GM23338 (cell line): ENCODE data around the gene TMEM201. TPM values are rescaled to one million over a fixed set of nuclear protein-coding genes. Genes with fewer than 3 reads are reported as not detected.

Experiments
- ATAC-seq: fragments of 200-7000 bp; cut with Tn5 transposase; 3 replicates; pipeline ENCODE4 v1.9.1; 2020
- DNase-seq: peaks from one replicate; pipeline ENCODE4 v3.0.0-alpha.2; 2015; ENCODE audit warnings: low spot score
- H2AFZ ChIP-seq: fragments of 200-600 bp; sonication (generic); 2 replicates; pipeline ENCODE4 v1.8.0; 2016; ENCODE audit warnings: antibody characterized with exemption, mild to moderate bottlenecking, moderate library complexity
- H3F3A ChIP-seq: fragments of 200-600 bp; sonication (generic); replicated peaks from 2 replicates; pipeline ENCODE4 v1.8.0; 2017; ENCODE audit warnings: antibody characterized with exemption, mixed run types, low read depth
- H3K27ac ChIP-seq: fragments of 200-600 bp; sonication (generic); 2 replicates; pipeline ENCODE4 v1.6.1; 2016; ENCODE audit warnings: low read depth
- H3K27me3 ChIP-seq: fragments of 200-600 bp; sonication (generic); 2 replicates; pipeline ENCODE4 v1.8.0; 2016; ENCODE audit warnings: mild to moderate bottlenecking, mixed run types, moderate library complexity; ENCODE audit not compliant: insufficient read depth
- H3K36me3 ChIP-seq: fragments of 200-600 bp; sonication (generic); 2 replicates; pipeline ENCODE4 v1.8.0; 2016; ENCODE audit warnings: mild to moderate bottlenecking; ENCODE audit not compliant: insufficient read depth
- H3K4me1 ChIP-seq: fragments of 200-600 bp; sonication (generic); 2 replicates; pipeline ENCODE4 v1.8.0; 2016; ENCODE audit warnings: mild to moderate bottlenecking, moderate library complexity; ENCODE audit not compliant: insufficient read depth
- H3K4me2 ChIP-seq: fragments of 200-600 bp; sonication (generic); 2 replicates; pipeline ENCODE4 v1.7.1; 2017; ENCODE audit warnings: mixed run types
- H3K4me3 ChIP-seq: fragments of 200-600 bp; sonication (generic); 2 replicates; pipeline ENCODE4 v1.6.1; 2016; ENCODE audit warnings: mixed run types
- H3K79me2 ChIP-seq: fragments of 200-600 bp; sonication (generic); replicated peaks from 2 replicates; pipeline ENCODE4 v1.8.0; 2017; ENCODE audit warnings: mild to moderate bottlenecking; ENCODE audit not compliant: insufficient read depth
- H3K9me2 ChIP-seq: fragments of 200-600 bp; sonication (generic); 2 replicates; pipeline ENCODE4 v1.8.0; 2017; ENCODE audit not compliant: insufficient read depth
- H4K20me1 ChIP-seq: fragments of 200-600 bp; sonication (generic); replicated peaks from 2 replicates; pipeline ENCODE4 v1.8.0; 2017; ENCODE audit warnings: mild to moderate bottlenecking; ENCODE audit not compliant: insufficient read depth
- H3K27ac Mint-ChIP-seq: 2 replicates; pipeline ENCODE4 v1.8.0; 2020; ENCODE audit warnings: inconsistent platforms, mild to moderate bottlenecking, moderate library complexity, mixed read lengths
- H3K27me3 Mint-ChIP-seq: 3 replicates; pipeline ENCODE4 v1.8.0; 2022; ENCODE audit warnings: low read depth, mild to moderate bottlenecking, moderate library complexity, mixed read lengths, inconsistent platforms; ENCODE audit not compliant: insufficient read depth, poor library complexity
- H3K36me3 Mint-ChIP-seq: 3 replicates; pipeline ENCODE4 v1.8.0; 2021; ENCODE audit warnings: low read depth, mild to moderate bottlenecking, inconsistent platforms, moderate library complexity, mixed read lengths
- H3K4me1 Mint-ChIP-seq: 3 replicates; pipeline ENCODE4 v1.8.0; 2020; ENCODE audit warnings: mild to moderate bottlenecking, inconsistent platforms, mixed read lengths
- H3K4me3 Mint-ChIP-seq: 3 replicates; pipeline ENCODE4 v1.8.0; 2021; ENCODE audit warnings: moderate library complexity, mild to moderate bottlenecking, inconsistent platforms, mixed read lengths
- H3K9me3 Mint-ChIP-seq: 3 replicates; pipeline ENCODE4 v1.8.0; 2020; ENCODE audit warnings: moderate library complexity, mild to moderate bottlenecking, inconsistent platforms, mixed read lengths
- CREB1 ChIP-seq: fragments of 250-450 bp; sonication (Bioruptor Pico); IDR thresholded peaks from 2 replicates; pipeline ENCODE4 v1.5.0; 2020; ENCODE audit warnings: low read depth, mild to moderate bottlenecking, moderate library complexity
- EZH2 ChIP-seq: fragments of 200-600 bp; sonication (generic); IDR thresholded peaks from one replicate; pipeline ENCODE4 v1.8.0; 2017; ENCODE audit warnings: antibody characterized with exemption, mild to moderate bottlenecking, low read depth; ENCODE audit not compliant: unreplicated experiment
- EZH2phosphoT487 ChIP-seq: fragments of 200-600 bp; sonication (generic); IDR thresholded peaks from one replicate; pipeline ENCODE4 v1.8.1; 2018; ENCODE audit warnings: antibody characterized with exemption; ENCODE audit not compliant: unreplicated experiment
- JUNB ChIP-seq: IDR thresholded peaks from one replicate; pipeline ENCODE4 v1.6.1; 2016; ENCODE audit warnings: antibody characterized with exemption; ENCODE audit not compliant: unreplicated experiment
- NANOG ChIP-seq: IDR thresholded peaks from 2 replicates; pipeline ENCODE4 v1.6.1; 2016; ENCODE audit warnings: antibody characterized with exemption, borderline replicate concordance
- POLR2AphosphoS5 ChIP-seq: IDR thresholded peaks from 2 replicates; pipeline ENCODE4 v1.6.1; 2016; ENCODE audit warnings: antibody characterized with exemption, low read depth
- STAT1 ChIP-seq: IDR thresholded peaks from one replicate; pipeline ENCODE4 v1.6.1; 2016; ENCODE audit warnings: antibody characterized with exemption; ENCODE audit not compliant: unreplicated experiment
- ZNF114 ChIP-seq: fragments of 250-450 bp; sonication (Bioruptor Pico); IDR thresholded peaks from 2 replicates; pipeline ENCODE4 v1.5.0; 2020; ENCODE audit warnings: mild to moderate bottlenecking, moderate library complexity
- ZNF331 ChIP-seq: fragments of 250-450 bp; sonication (Bioruptor Pico); IDR thresholded peaks from 2 replicates; pipeline ENCODE4 v1.5.0; 2020; ENCODE audit warnings: low read depth, mild to moderate bottlenecking, moderate library complexity
- polyA plus RNA-seq: library from polyadenylated mRNA; unstranded; fragments of >200 nt; fragmentation: Nextera tagmentation; extraction: Ambion mirVana; gene quantifications from 2 replicates; pipeline ENCODE4 v1.2.1, GENCODE V29; 2016
- total RNA-seq: library from RNA; depleted of rRNA; stranded (reverse); fragments of >200 nt; shearing (Covaris generic); gene quantifications from 2 replicates; pipeline ENCODE4 v1.2.3, GENCODE V29; 2014
- TF ChIP-seq, protein P1 (sequence below): IDR thresholded peaks from 2 replicates; pipeline ENCODE4 v1.6.1; 2016; ENCODE audit warnings: antibody characterized with exemption
- TF ChIP-seq, protein P2 (sequence below): fragments of 250-450 bp; sonication (Bioruptor Pico); IDR thresholded peaks from 2 replicates; pipeline ENCODE4 v1.5.0; 2020; ENCODE audit warnings: mild to moderate bottlenecking, moderate library complexity
- TF ChIP-seq, protein P3 (sequence below), 2 experiments: fragments of 200-600 bp in 1 of 2; sonication (generic) in 1 of 2; conservative IDR thresholded peaks; 2 replicates each; pipeline versions ENCODE4 v1.5.1 to v1.6.1; 2016 to 2017; ENCODE audit warnings: antibody characterized with exemption in 2 of 2, low read depth in 2 of 2, mild to moderate bottlenecking in 2 of 2, moderate library complexity in 1 of 2
- TF ChIP-seq, protein P4 (sequence below): IDR thresholded peaks from one replicate; pipeline ENCODE4 v1.6.1; 2018; ENCODE audit warnings: antibody characterized with exemption; ENCODE audit not compliant: unreplicated experiment

The TMEM201 gene
- total and polyA plus RNA-seq, 2 experiments from 2014 or later, result 11.6 to 27.2 TPM

DNA sequence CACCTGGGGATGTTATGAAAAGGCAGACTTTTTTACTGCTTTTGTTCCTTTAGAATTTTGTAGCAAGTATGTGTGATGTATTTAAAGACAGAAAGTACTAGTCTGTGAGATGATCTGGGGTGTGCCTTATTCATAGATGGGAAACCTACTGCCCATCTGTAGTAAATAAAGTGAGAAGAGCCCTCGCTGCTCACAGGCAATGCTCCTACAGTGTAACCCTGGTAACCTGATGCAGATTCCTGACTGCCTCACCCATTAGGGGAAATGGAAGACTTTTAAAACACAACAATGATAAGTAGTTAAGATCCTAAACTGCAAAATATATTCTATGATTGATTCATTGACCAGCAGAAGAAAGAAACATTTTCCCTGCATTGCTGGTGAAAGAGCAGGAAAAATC, 19.4 kb upstream of the TMEM201 start:
- peaks cover 64% of the 10 kb centered on the region for H3K36me3 Mint-ChIP-seq
- no peak for TF ChIP-seq POLR2AphosphoS5
- no peak for TF ChIP-seq STAT1
- no peak for TF ChIP-seq JUNB
- TF ChIP-seq ZNF114 (CRISPR knock-in tag), result no peak
- TF ChIP-seq, protein P1, sequence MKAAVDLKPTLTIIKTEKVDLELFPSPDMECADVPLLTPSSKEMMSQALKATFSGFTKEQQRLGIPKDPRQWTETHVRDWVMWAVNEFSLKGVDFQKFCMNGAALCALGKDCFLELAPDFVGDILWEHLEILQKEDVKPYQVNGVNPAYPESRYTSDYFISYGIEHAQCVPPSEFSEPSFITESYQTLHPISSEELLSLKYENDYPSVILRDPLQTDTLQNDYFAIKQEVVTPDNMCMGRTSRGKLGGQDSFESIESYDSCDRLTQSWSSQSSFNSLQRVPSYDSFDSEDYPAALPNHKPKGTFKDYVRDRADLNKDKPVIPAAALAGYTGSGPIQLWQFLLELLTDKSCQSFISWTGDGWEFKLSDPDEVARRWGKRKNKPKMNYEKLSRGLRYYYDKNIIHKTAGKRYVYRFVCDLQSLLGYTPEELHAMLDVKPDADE, result no peak
- no peak for TF ChIP-seq ZNF331
- TF ChIP-seq, protein P2, sequence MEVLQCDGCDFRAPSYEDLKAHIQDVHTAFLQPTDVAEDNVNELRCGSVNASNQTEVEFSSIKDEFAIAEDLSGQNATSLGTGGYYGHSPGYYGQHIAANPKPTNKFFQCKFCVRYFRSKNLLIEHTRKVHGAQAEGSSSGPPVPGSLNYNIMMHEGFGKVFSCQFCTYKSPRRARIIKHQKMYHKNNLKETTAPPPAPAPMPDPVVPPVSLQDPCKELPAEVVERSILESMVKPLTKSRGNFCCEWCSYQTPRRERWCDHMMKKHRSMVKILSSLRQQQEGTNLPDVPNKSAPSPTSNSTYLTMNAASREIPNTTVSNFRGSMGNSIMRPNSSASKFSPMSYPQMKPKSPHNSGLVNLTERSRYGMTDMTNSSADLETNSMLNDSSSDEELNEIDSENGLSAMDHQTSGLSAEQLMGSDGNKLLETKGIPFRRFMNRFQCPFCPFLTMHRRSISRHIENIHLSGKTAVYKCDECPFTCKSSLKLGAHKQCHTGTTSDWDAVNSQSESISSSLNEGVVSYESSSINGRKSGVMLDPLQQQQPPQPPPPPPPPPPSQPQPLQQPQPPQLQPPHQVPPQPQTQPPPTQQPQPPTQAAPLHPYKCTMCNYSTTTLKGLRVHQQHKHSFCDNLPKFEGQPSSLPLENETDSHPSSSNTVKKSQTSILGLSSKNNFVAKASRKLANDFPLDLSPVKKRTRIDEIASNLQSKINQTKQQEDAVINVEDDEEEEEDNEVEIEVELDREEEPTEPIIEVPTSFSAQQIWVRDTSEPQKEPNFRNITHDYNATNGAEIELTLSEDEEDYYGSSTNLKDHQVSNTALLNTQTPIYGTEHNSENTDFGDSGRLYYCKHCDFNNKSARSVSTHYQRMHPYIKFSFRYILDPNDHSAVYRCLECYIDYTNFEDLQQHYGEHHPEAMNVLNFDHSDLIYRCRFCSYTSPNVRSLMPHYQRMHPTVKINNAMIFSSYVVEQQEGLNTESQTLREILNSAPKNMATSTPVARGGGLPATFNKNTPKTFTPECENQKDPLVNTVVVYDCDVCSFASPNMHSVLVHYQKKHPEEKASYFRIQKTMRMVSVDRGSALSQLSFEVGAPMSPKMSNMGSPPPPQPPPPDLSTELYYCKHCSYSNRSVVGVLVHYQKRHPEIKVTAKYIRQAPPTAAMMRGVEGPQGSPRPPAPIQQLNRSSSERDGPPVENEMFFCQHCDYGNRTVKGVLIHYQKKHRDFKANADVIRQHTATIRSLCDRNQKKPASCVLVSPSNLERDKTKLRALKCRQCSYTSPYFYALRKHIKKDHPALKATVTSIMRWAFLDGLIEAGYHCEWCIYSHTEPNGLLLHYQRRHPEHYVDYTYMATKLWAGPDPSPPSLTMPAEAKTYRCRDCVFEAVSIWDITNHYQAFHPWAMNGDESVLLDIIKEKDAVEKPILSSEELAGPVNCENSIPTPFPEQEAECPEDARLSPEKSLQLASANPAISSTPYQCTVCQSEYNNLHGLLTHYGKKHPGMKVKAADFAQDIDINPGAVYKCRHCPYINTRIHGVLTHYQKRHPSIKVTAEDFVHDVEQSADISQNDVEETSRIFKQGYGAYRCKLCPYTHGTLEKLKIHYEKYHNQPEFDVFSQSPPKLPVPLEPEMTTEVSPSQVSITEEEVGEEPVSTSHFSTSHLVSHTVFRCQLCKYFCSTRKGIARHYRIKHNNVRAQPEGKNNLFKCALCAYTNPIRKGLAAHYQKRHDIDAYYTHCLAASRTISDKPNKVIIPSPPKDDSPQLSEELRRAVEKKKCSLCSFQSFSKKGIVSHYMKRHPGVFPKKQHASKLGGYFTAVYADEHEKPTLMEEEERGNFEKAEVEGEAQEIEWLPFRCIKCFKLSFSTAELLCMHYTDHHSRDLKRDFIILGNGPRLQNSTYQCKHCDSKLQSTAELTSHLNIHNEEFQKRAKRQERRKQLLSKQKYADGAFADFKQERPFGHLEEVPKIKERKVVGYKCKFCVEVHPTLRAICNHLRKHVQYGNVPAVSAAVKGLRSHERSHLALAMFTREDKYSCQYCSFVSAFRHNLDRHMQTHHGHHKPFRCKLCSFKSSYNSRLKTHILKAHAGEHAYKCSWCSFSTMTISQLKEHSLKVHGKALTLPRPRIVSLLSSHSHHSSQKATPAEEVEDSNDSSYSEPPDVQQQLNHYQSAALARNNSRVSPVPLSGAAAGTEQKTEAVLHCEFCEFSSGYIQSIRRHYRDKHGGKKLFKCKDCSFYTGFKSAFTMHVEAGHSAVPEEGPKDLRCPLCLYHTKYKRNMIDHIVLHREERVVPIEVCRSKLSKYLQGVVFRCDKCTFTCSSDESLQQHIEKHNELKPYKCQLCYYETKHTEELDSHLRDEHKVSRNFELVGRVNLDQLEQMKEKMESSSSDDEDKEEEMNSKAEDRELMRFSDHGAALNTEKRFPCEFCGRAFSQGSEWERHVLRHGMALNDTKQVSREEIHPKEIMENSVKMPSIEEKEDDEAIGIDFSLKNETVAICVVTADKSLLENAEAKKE, result no peak
- TF ChIP-seq EZH2phosphoT487, result no peak
- TF ChIP-seq NANOG, result no peak
- no peak for TF ChIP-seq CREB1
- no peak for TF ChIP-seq EZH2
- TF ChIP-seq, protein P3, sequence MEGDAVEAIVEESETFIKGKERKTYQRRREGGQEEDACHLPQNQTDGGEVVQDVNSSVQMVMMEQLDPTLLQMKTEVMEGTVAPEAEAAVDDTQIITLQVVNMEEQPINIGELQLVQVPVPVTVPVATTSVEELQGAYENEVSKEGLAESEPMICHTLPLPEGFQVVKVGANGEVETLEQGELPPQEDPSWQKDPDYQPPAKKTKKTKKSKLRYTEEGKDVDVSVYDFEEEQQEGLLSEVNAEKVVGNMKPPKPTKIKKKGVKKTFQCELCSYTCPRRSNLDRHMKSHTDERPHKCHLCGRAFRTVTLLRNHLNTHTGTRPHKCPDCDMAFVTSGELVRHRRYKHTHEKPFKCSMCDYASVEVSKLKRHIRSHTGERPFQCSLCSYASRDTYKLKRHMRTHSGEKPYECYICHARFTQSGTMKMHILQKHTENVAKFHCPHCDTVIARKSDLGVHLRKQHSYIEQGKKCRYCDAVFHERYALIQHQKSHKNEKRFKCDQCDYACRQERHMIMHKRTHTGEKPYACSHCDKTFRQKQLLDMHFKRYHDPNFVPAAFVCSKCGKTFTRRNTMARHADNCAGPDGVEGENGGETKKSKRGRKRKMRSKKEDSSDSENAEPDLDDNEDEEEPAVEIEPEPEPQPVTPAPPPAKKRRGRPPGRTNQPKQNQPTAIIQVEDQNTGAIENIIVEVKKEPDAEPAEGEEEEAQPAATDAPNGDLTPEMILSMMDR (conservative IDR thresholded peaks at IDR 0.05; ENCODE audit: low read depth in 2 of 2), result no peak
- TF ChIP-seq, protein P4, sequence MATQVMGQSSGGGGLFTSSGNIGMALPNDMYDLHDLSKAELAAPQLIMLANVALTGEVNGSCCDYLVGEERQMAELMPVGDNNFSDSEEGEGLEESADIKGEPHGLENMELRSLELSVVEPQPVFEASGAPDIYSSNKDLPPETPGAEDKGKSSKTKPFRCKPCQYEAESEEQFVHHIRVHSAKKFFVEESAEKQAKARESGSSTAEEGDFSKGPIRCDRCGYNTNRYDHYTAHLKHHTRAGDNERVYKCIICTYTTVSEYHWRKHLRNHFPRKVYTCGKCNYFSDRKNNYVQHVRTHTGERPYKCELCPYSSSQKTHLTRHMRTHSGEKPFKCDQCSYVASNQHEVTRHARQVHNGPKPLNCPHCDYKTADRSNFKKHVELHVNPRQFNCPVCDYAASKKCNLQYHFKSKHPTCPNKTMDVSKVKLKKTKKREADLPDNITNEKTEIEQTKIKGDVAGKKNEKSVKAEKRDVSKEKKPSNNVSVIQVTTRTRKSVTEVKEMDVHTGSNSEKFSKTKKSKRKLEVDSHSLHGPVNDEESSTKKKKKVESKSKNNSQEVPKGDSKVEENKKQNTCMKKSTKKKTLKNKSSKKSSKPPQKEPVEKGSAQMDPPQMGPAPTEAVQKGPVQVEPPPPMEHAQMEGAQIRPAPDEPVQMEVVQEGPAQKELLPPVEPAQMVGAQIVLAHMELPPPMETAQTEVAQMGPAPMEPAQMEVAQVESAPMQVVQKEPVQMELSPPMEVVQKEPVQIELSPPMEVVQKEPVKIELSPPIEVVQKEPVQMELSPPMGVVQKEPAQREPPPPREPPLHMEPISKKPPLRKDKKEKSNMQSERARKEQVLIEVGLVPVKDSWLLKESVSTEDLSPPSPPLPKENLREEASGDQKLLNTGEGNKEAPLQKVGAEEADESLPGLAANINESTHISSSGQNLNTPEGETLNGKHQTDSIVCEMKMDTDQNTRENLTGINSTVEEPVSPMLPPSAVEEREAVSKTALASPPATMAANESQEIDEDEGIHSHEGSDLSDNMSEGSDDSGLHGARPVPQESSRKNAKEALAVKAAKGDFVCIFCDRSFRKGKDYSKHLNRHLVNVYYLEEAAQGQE, result no peak
- H3K4me2 ChIP-seq, result no peak overlapping the region
- H3K27ac ChIP-seq, result no peak overlapping the region
- H3K4me3 ChIP-seq, result no peak overlapping the region
- H3K27me3 ChIP-seq, result no peaks in the 10 kb centered on the region
- no peak overlapping the region for H3K4me3 Mint-ChIP-seq
- no peak overlapping the region for H2AFZ ChIP-seq
- H3F3A ChIP-seq, result no peaks in the 10 kb centered on the region; the same call in 1 of the 2 replicates
- peaks cover 12% of the 10 kb centered on the region for H3K36me3 ChIP-seq
- no peak overlapping the region for H3K27ac Mint-ChIP-seq
- no peaks in the 10 kb centered on the region for H3K9me3 Mint-ChIP-seq
- peaks cover 37% of the 10 kb centered on the region for H4K20me1 ChIP-seq
- DNase-seq (no peak), ATAC-seq (no peak)
- no peaks in the 10 kb centered on the region for H3K9me2 ChIP-seq
- H3K4me1 ChIP-seq, result no peaks in the 10 kb centered on the region
- H3K27me3 Mint-ChIP-seq, result peaks cover 2% of the 10 kb centered on the region
- no peaks in the 10 kb centered on the region for H3K4me1 Mint-ChIP-seq
- H3K79me2 ChIP-seq, result peaks cover 11% of the 10 kb centered on the region
